Smooth muscle cell of the coronary artery (primary cell): ENCODE measurements around the gene TTC27. TPM values are rescaled to one million over a fixed set of nuclear protein-coding genes. Genes with fewer than 3 reads are reported as not detected.

Experiments
- total RNA-seq: library from RNA; depleted of rRNA; stranded (reverse); fragments of >200 nt; gene quantifications from 2 replicates; pipeline ENCODE4 v1.2.3, GENCODE V29; 2014; ENCODE audit warnings: low replicate concordance

TTC27 gene
- total RNA-seq: 11.1 and 29.7 TPM in 2 replicates

GRCh38 chr2:32627814-32628579 is at the start of gene TTC27:
TSS of gene TTC27 (plus strand) at chr2:32628050. CDS start at chr2:32628293, 243 bp downstream.

